Fibroblast of the aortic adventitia (primary cell): Measurements from ENCODE around the gene SUZ12. TPM values are rescaled to one million over a fixed set of nuclear protein-coding genes. Genes with fewer than 3 reads are reported as not detected.

Experiments used
- DNase-seq: peaks from one replicate; pipeline ENCODE4 v3.0.0-alpha.2; 2010; ENCODE audit warnings: low read depth
- H3K4me3 ChIP-seq: 2 replicates; pipeline ENCODE4 v1.5.1; 2011; ENCODE audit warnings: low read depth, mild to moderate bottlenecking, control low read depth, low read length, moderate library complexity
- CTCF ChIP-seq: IDR thresholded peaks from 2 replicates; pipeline ENCODE4 v1.5.1; 2011; ENCODE audit warnings: mild to moderate bottlenecking, low read length, control low read depth, inconsistent platforms; ENCODE audit not compliant: insufficient read depth
- total RNA-seq: library from RNA; depleted of rRNA; stranded (reverse); fragments of >200 nt; gene quantifications from 2 replicates; pipeline ENCODE4 v1.2.3, GENCODE V29; 2012; ENCODE audit warnings: low replicate concordance

The SUZ12 gene
- 16.2 and 36.2 TPM in 2 replicates for total RNA-seq

GRCh38 chr17:31936615-31937609 lies at the start of gene SUZ12:
TSS of gene SUZ12 (plus strand) at chr17:31937007. CDS start at chr17:31937247, 240 bp downstream.
- H3K4me3 ChIP-seq: peak within 1 kb of the TSS; percentile 75
- DNase-seq: peak; percentile 88

- DNase-seq: no peak
- no peak overlapping the region for H3K4me3 ChIP-seq
- TF ChIP-seq CTCF: no peak
Observed at GRCh38 chr17:31888124-31888523, 48.7 kb upstream of the SUZ12 start.

- no peak for TF ChIP-seq CTCF
- H3K4me3 ChIP-seq: peak overlapping the region; percentile 100
- DNase-seq: peak; percentile 40
Observed at GRCh38 chr17:31900877-31901276, 35.9 kb upstream of the SUZ12 start.

GRCh38 chr17:31902693-31903092 lies 34.1 kb upstream of the SUZ12 start:
- DNase-seq: no peak
- H3K4me3 ChIP-seq: no peak overlapping the region
- TF ChIP-seq CTCF: no peak

GRCh38 chr17:31903401-31903800 lies 33.4 kb upstream of the SUZ12 start:
- no peak overlapping the region for H3K4me3 ChIP-seq
- no peak for TF ChIP-seq CTCF
- DNase-seq: no peak

GRCh38 chr17:31907342-31907962 lies 29.4 kb upstream of the SUZ12 start:
- peak; percentile 87 for DNase-seq
- no peak for TF ChIP-seq CTCF
- no peak overlapping the region for H3K4me3 ChIP-seq

- no peak for TF ChIP-seq CTCF
- H3K4me3 ChIP-seq: no peak overlapping the region
- DNase-seq: no peak
Observed at GRCh38 chr17:31908386-31908785, 28.4 kb upstream of the SUZ12 start.
